ENCODE results near the gene PLA2G6. TPM values are rescaled to one million over a fixed set of nuclear protein-coding genes. Genes with fewer than 3 reads are reported as not detected.

PLA2G6 gene
- total and polyA plus RNA-seq, 9 of the 15 experiments (the other 6 are each of a cell fraction or from before 2014, with no cell fraction given) = 0.11 to 12.2 (median 9.7) TPM

GRCh38 chr22:38202437-38203089, 20.9 kb upstream of the PLA2G6 start (continued):
- TF ChIP-seq ZBTB49 (CRISPR knock-in tag; IDR thresholded peaks at IDR 0.05; ENCODE audit: borderline replicate concordance) = no peak
- TF ChIP-seq RB1 (IDR thresholded peaks at IDR 0.05; ENCODE audit: low read depth) = peak; percentile 12; the same call in 1 of the 2 replicates
- TF ChIP-seq DNMT1 (IDR thresholded peaks at IDR 0.05) = no peak
- TF ChIP-seq CBFA2T2 (conservative IDR thresholded peaks at IDR 0.05) = no peak
- TF ChIP-seq E2F4 (CRISPR knock-in tag; IDR thresholded peaks at IDR 0.05; ENCODE audit: low read depth) = no peak
- no peak for TF ChIP-seq RFX1 (IDR thresholded peaks at IDR 0.05)
- no peak for TF ChIP-seq ATF1 (CRISPR knock-in tag; IDR thresholded peaks at IDR 0.05)
- TF ChIP-seq ATF1 (tag; IDR thresholded peaks at IDR 0.05) = 0 out of 2 replicates have a peak, but pooled peaks have one; percentile 54
- TF ChIP-seq LCOR (CRISPR knock-in tag; IDR thresholded peaks at IDR 0.05) = peak; percentile 28; the same call in 1 of the 2 replicates
- no peak for TF ChIP-seq TCFL5 (CRISPR knock-in tag; conservative IDR thresholded peaks at IDR 0.05)
- peak; percentile 61; the same call in 1 of the 2 replicates for TF ChIP-seq FOXJ2 (tag; IDR thresholded peaks at IDR 0.05)
- no peak for TF ChIP-seq ZBED1 (IDR thresholded peaks at IDR 0.05)
- no peak for TF ChIP-seq ZNF583 (CRISPR knock-in tag; IDR thresholded peaks at IDR 0.05)
- no peak for TF ChIP-seq ZNF23 (CRISPR knock-in tag; IDR thresholded peaks at IDR 0.05)
- no peak for TF ChIP-seq STAG1 (CRISPR knock-in tag; IDR thresholded peaks at IDR 0.05; ENCODE audit: borderline replicate concordance)
- no peak for TF ChIP-seq RCOR1 (IDR thresholded peaks at IDR 0.05; ENCODE audit: borderline replicate concordance in 1 of 2, low read depth in 2 of 2, low read length in 2 of 2)
- no peak for TF ChIP-seq ZFP1 (CRISPR knock-in tag; IDR thresholded peaks at IDR 0.05)
- no peak; the same call in 1 of the 2 replicates for TF ChIP-seq ESRRA (IDR thresholded peaks at IDR 0.05; ENCODE audit: borderline replicate concordance, low read depth)
- TF ChIP-seq HNRNPL (IDR thresholded peaks at IDR 0.05; ENCODE audit: low read depth, low read length) = no peak; the same call in 1 of the 2 replicates
- TF ChIP-seq ZNF584 (CRISPR knock-in tag; IDR thresholded peaks at IDR 0.05; ENCODE audit: low read depth) = no peak
- 0 out of 2 replicates have a peak, but pooled peaks have one; percentile 36 for TF ChIP-seq ARID2 (IDR thresholded peaks at IDR 0.05)
- no peak for TF ChIP-seq SIX5 (IDR thresholded peaks at IDR 0.05; ENCODE audit: borderline replicate concordance in 1 of 2, insufficient read depth in 1 of 2, low read depth in 1 of 2, low read length in 2 of 2)
- TF ChIP-seq GTF2F1 (IDR thresholded peaks at IDR 0.05; ENCODE audit: low read depth, low read length) = no peak
- TF ChIP-seq ZNF146 (CRISPR knock-in tag; IDR thresholded peaks at IDR 0.05; ENCODE audit: unreplicated experiment) = no peak
- no peak for TF ChIP-seq FOS (IDR thresholded peaks at IDR 0.05; ENCODE audit: extremely low read depth, insufficient read length)
- TF ChIP-seq CBX3 (IDR thresholded peaks at IDR 0.05; ENCODE audit: borderline replicate concordance in 1 of 2, low read length in 2 of 2) = no peak
- no peak for TF ChIP-seq SRSF3 (IDR thresholded peaks at IDR 0.05; ENCODE audit: insufficient read depth, low read length)
- TF ChIP-seq FOXK2 (conservative IDR thresholded peaks at IDR 0.05 in 1 of 2, IDR thresholded peaks at IDR 0.05 in 1 of 2; ENCODE audit: low read depth in 2 of 2) = peak; percentile 82 to 91
- TF ChIP-seq ASH1L (IDR thresholded peaks at IDR 0.05; ENCODE audit: borderline replicate concordance, low read depth, partially characterized antibody) = no peak

Measured in K562 (cell line).